GM23338 (cell line): ENCODE data around the gene PER2. TPM values are rescaled to one million over a fixed set of nuclear protein-coding genes. Genes with fewer than 3 reads are reported as not detected.

Experiments
- ATAC-seq: fragments of 200-7000 bp; cut with Tn5 transposase; 3 replicates; pipeline ENCODE4 v1.9.1; 2020
- DNase-seq: peaks from one replicate; pipeline ENCODE4 v3.0.0-alpha.2; 2015; ENCODE audit warnings: low spot score
- H2AFZ ChIP-seq: fragments of 200-600 bp; sonication (generic); 2 replicates; pipeline ENCODE4 v1.8.0; 2016; ENCODE audit warnings: antibody characterized with exemption, mild to moderate bottlenecking, moderate library complexity
- H3F3A ChIP-seq: fragments of 200-600 bp; sonication (generic); replicated peaks from 2 replicates; pipeline ENCODE4 v1.8.0; 2017; ENCODE audit warnings: antibody characterized with exemption, mixed run types, low read depth
- H3K27ac ChIP-seq: fragments of 200-600 bp; sonication (generic); 2 replicates; pipeline ENCODE4 v1.6.1; 2016; ENCODE audit warnings: low read depth
- H3K27me3 ChIP-seq: fragments of 200-600 bp; sonication (generic); 2 replicates; pipeline ENCODE4 v1.8.0; 2016; ENCODE audit warnings: mild to moderate bottlenecking, mixed run types, moderate library complexity; ENCODE audit not compliant: insufficient read depth
- H3K36me3 ChIP-seq: fragments of 200-600 bp; sonication (generic); 2 replicates; pipeline ENCODE4 v1.8.0; 2016; ENCODE audit warnings: mild to moderate bottlenecking; ENCODE audit not compliant: insufficient read depth
- H3K4me1 ChIP-seq: fragments of 200-600 bp; sonication (generic); 2 replicates; pipeline ENCODE4 v1.8.0; 2016; ENCODE audit warnings: mild to moderate bottlenecking, moderate library complexity; ENCODE audit not compliant: insufficient read depth
- H3K4me2 ChIP-seq: fragments of 200-600 bp; sonication (generic); 2 replicates; pipeline ENCODE4 v1.7.1; 2017; ENCODE audit warnings: mixed run types
- H3K4me3 ChIP-seq: fragments of 200-600 bp; sonication (generic); 2 replicates; pipeline ENCODE4 v1.6.1; 2016; ENCODE audit warnings: mixed run types
- H3K79me2 ChIP-seq: fragments of 200-600 bp; sonication (generic); replicated peaks from 2 replicates; pipeline ENCODE4 v1.8.0; 2017; ENCODE audit warnings: mild to moderate bottlenecking; ENCODE audit not compliant: insufficient read depth
- H3K9me2 ChIP-seq: fragments of 200-600 bp; sonication (generic); 2 replicates; pipeline ENCODE4 v1.8.0; 2017; ENCODE audit not compliant: insufficient read depth
- H4K20me1 ChIP-seq: fragments of 200-600 bp; sonication (generic); replicated peaks from 2 replicates; pipeline ENCODE4 v1.8.0; 2017; ENCODE audit warnings: mild to moderate bottlenecking; ENCODE audit not compliant: insufficient read depth
- H3K27ac Mint-ChIP-seq: 2 replicates; pipeline ENCODE4 v1.8.0; 2020; ENCODE audit warnings: inconsistent platforms, mild to moderate bottlenecking, moderate library complexity, mixed read lengths
- H3K27me3 Mint-ChIP-seq: 3 replicates; pipeline ENCODE4 v1.8.0; 2022; ENCODE audit warnings: low read depth, mild to moderate bottlenecking, moderate library complexity, mixed read lengths, inconsistent platforms; ENCODE audit not compliant: insufficient read depth, poor library complexity
- H3K36me3 Mint-ChIP-seq: 3 replicates; pipeline ENCODE4 v1.8.0; 2021; ENCODE audit warnings: low read depth, mild to moderate bottlenecking, inconsistent platforms, moderate library complexity, mixed read lengths
- H3K4me1 Mint-ChIP-seq: 3 replicates; pipeline ENCODE4 v1.8.0; 2020; ENCODE audit warnings: mild to moderate bottlenecking, inconsistent platforms, mixed read lengths
- H3K4me3 Mint-ChIP-seq: 3 replicates; pipeline ENCODE4 v1.8.0; 2021; ENCODE audit warnings: moderate library complexity, mild to moderate bottlenecking, inconsistent platforms, mixed read lengths
- H3K9me3 Mint-ChIP-seq: 3 replicates; pipeline ENCODE4 v1.8.0; 2020; ENCODE audit warnings: moderate library complexity, mild to moderate bottlenecking, inconsistent platforms, mixed read lengths
- CREB1 ChIP-seq: fragments of 250-450 bp; sonication (Bioruptor Pico); IDR thresholded peaks from 2 replicates; pipeline ENCODE4 v1.5.0; 2020; ENCODE audit warnings: low read depth, mild to moderate bottlenecking, moderate library complexity
- CTCF ChIP-seq, 2 experiments: fragments of 200-600 bp in 1 of 2; sonication (generic) in 1 of 2; conservative IDR thresholded peaks; 2 replicates each; pipeline versions ENCODE4 v1.5.1 to v1.6.1; 2016 to 2017; ENCODE audit warnings: antibody characterized with exemption in 2 of 2, low read depth in 2 of 2, mild to moderate bottlenecking in 2 of 2, moderate library complexity in 1 of 2
- EZH2 ChIP-seq: fragments of 200-600 bp; sonication (generic); IDR thresholded peaks from one replicate; pipeline ENCODE4 v1.8.0; 2017; ENCODE audit warnings: antibody characterized with exemption, mild to moderate bottlenecking, low read depth; ENCODE audit not compliant: unreplicated experiment
- EZH2phosphoT487 ChIP-seq: fragments of 200-600 bp; sonication (generic); IDR thresholded peaks from one replicate; pipeline ENCODE4 v1.8.1; 2018; ENCODE audit warnings: antibody characterized with exemption; ENCODE audit not compliant: unreplicated experiment
- JUNB ChIP-seq: IDR thresholded peaks from one replicate; pipeline ENCODE4 v1.6.1; 2016; ENCODE audit warnings: antibody characterized with exemption; ENCODE audit not compliant: unreplicated experiment
- NANOG ChIP-seq: IDR thresholded peaks from 2 replicates; pipeline ENCODE4 v1.6.1; 2016; ENCODE audit warnings: antibody characterized with exemption, borderline replicate concordance
- POLR2AphosphoS5 ChIP-seq: IDR thresholded peaks from 2 replicates; pipeline ENCODE4 v1.6.1; 2016; ENCODE audit warnings: antibody characterized with exemption, low read depth
- STAT1 ChIP-seq: IDR thresholded peaks from one replicate; pipeline ENCODE4 v1.6.1; 2016; ENCODE audit warnings: antibody characterized with exemption; ENCODE audit not compliant: unreplicated experiment
- ZNF114 ChIP-seq: fragments of 250-450 bp; sonication (Bioruptor Pico); IDR thresholded peaks from 2 replicates; pipeline ENCODE4 v1.5.0; 2020; ENCODE audit warnings: mild to moderate bottlenecking, moderate library complexity
- ZNF331 ChIP-seq: fragments of 250-450 bp; sonication (Bioruptor Pico); IDR thresholded peaks from 2 replicates; pipeline ENCODE4 v1.5.0; 2020; ENCODE audit warnings: low read depth, mild to moderate bottlenecking, moderate library complexity
- polyA plus RNA-seq: library from polyadenylated mRNA; unstranded; fragments of >200 nt; fragmentation: Nextera tagmentation; extraction: Ambion mirVana; gene quantifications from 2 replicates; pipeline ENCODE4 v1.2.1, GENCODE V29; 2016
- total RNA-seq: library from RNA; depleted of rRNA; stranded (reverse); fragments of >200 nt; shearing (Covaris generic); gene quantifications from 2 replicates; pipeline ENCODE4 v1.2.3, GENCODE V29; 2014
- TF ChIP-seq, protein P1 (sequence below): fragments of 250-450 bp; sonication (Bioruptor Pico); IDR thresholded peaks from 2 replicates; pipeline ENCODE4 v1.5.0; 2020; ENCODE audit warnings: mild to moderate bottlenecking, moderate library complexity
- TF ChIP-seq, protein P2 (sequence below): IDR thresholded peaks from one replicate; pipeline ENCODE4 v1.6.1; 2018; ENCODE audit warnings: antibody characterized with exemption; ENCODE audit not compliant: unreplicated experiment
- TF ChIP-seq, protein P3 (sequence below): IDR thresholded peaks from 2 replicates; pipeline ENCODE4 v1.6.1; 2016; ENCODE audit warnings: antibody characterized with exemption

PER2 gene
- total and polyA plus RNA-seq, 2 experiments from 2014 or later: 2.2 to 4.6 TPM

GRCh38 chr2:238294046-238294392, 5.6 kb upstream of the PER2 start:
- Histone ChIP-seq H3K27me3 (no peaks in the 10 kb centered on the region), H3K27ac (no peak overlapping the region), H4K20me1 (no peaks in the 10 kb centered on the region), H3K36me3 (no peaks in the 10 kb centered on the region), H2AFZ (no peak overlapping the region), H3F3A (peaks cover 4% of the 10 kb centered on the region; the same call in 1 of the 2 replicates), H3K79me2 (no peaks in the 10 kb centered on the region), H3K4me3 (no peak overlapping the region), H3K4me1 (peaks cover 15% of the 10 kb centered on the region), H3K9me2 (no peaks in the 10 kb centered on the region), H3K4me2 (no peak overlapping the region)
- Mint-ChIP-seq H3K4me1 (peaks cover 17% of the 10 kb centered on the region), H3K4me3 (no peak overlapping the region), H3K27ac (no peak overlapping the region), H3K27me3 (peaks cover 16% of the 10 kb centered on the region), H3K36me3 (no peaks in the 10 kb centered on the region; the same call in 2 of the 3 replicates), H3K9me3 (no peaks in the 10 kb centered on the region)
- DNase-seq: no peak
- no peak for TF ChIP-seq POLR2AphosphoS5
- TF ChIP-seq, protein P1, sequence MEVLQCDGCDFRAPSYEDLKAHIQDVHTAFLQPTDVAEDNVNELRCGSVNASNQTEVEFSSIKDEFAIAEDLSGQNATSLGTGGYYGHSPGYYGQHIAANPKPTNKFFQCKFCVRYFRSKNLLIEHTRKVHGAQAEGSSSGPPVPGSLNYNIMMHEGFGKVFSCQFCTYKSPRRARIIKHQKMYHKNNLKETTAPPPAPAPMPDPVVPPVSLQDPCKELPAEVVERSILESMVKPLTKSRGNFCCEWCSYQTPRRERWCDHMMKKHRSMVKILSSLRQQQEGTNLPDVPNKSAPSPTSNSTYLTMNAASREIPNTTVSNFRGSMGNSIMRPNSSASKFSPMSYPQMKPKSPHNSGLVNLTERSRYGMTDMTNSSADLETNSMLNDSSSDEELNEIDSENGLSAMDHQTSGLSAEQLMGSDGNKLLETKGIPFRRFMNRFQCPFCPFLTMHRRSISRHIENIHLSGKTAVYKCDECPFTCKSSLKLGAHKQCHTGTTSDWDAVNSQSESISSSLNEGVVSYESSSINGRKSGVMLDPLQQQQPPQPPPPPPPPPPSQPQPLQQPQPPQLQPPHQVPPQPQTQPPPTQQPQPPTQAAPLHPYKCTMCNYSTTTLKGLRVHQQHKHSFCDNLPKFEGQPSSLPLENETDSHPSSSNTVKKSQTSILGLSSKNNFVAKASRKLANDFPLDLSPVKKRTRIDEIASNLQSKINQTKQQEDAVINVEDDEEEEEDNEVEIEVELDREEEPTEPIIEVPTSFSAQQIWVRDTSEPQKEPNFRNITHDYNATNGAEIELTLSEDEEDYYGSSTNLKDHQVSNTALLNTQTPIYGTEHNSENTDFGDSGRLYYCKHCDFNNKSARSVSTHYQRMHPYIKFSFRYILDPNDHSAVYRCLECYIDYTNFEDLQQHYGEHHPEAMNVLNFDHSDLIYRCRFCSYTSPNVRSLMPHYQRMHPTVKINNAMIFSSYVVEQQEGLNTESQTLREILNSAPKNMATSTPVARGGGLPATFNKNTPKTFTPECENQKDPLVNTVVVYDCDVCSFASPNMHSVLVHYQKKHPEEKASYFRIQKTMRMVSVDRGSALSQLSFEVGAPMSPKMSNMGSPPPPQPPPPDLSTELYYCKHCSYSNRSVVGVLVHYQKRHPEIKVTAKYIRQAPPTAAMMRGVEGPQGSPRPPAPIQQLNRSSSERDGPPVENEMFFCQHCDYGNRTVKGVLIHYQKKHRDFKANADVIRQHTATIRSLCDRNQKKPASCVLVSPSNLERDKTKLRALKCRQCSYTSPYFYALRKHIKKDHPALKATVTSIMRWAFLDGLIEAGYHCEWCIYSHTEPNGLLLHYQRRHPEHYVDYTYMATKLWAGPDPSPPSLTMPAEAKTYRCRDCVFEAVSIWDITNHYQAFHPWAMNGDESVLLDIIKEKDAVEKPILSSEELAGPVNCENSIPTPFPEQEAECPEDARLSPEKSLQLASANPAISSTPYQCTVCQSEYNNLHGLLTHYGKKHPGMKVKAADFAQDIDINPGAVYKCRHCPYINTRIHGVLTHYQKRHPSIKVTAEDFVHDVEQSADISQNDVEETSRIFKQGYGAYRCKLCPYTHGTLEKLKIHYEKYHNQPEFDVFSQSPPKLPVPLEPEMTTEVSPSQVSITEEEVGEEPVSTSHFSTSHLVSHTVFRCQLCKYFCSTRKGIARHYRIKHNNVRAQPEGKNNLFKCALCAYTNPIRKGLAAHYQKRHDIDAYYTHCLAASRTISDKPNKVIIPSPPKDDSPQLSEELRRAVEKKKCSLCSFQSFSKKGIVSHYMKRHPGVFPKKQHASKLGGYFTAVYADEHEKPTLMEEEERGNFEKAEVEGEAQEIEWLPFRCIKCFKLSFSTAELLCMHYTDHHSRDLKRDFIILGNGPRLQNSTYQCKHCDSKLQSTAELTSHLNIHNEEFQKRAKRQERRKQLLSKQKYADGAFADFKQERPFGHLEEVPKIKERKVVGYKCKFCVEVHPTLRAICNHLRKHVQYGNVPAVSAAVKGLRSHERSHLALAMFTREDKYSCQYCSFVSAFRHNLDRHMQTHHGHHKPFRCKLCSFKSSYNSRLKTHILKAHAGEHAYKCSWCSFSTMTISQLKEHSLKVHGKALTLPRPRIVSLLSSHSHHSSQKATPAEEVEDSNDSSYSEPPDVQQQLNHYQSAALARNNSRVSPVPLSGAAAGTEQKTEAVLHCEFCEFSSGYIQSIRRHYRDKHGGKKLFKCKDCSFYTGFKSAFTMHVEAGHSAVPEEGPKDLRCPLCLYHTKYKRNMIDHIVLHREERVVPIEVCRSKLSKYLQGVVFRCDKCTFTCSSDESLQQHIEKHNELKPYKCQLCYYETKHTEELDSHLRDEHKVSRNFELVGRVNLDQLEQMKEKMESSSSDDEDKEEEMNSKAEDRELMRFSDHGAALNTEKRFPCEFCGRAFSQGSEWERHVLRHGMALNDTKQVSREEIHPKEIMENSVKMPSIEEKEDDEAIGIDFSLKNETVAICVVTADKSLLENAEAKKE (CRISPR knock-in tag): no peak
- TF ChIP-seq CTCF (conservative IDR thresholded peaks at IDR 0.05; ENCODE audit: low read depth in 2 of 2): no peak
- TF ChIP-seq STAT1: no peak
- no peak for TF ChIP-seq CREB1 (CRISPR knock-in tag)
- TF ChIP-seq JUNB: no peak
- no peak for TF ChIP-seq EZH2phosphoT487
- TF ChIP-seq, protein P2, sequence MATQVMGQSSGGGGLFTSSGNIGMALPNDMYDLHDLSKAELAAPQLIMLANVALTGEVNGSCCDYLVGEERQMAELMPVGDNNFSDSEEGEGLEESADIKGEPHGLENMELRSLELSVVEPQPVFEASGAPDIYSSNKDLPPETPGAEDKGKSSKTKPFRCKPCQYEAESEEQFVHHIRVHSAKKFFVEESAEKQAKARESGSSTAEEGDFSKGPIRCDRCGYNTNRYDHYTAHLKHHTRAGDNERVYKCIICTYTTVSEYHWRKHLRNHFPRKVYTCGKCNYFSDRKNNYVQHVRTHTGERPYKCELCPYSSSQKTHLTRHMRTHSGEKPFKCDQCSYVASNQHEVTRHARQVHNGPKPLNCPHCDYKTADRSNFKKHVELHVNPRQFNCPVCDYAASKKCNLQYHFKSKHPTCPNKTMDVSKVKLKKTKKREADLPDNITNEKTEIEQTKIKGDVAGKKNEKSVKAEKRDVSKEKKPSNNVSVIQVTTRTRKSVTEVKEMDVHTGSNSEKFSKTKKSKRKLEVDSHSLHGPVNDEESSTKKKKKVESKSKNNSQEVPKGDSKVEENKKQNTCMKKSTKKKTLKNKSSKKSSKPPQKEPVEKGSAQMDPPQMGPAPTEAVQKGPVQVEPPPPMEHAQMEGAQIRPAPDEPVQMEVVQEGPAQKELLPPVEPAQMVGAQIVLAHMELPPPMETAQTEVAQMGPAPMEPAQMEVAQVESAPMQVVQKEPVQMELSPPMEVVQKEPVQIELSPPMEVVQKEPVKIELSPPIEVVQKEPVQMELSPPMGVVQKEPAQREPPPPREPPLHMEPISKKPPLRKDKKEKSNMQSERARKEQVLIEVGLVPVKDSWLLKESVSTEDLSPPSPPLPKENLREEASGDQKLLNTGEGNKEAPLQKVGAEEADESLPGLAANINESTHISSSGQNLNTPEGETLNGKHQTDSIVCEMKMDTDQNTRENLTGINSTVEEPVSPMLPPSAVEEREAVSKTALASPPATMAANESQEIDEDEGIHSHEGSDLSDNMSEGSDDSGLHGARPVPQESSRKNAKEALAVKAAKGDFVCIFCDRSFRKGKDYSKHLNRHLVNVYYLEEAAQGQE: no peak
- TF ChIP-seq, protein P3, sequence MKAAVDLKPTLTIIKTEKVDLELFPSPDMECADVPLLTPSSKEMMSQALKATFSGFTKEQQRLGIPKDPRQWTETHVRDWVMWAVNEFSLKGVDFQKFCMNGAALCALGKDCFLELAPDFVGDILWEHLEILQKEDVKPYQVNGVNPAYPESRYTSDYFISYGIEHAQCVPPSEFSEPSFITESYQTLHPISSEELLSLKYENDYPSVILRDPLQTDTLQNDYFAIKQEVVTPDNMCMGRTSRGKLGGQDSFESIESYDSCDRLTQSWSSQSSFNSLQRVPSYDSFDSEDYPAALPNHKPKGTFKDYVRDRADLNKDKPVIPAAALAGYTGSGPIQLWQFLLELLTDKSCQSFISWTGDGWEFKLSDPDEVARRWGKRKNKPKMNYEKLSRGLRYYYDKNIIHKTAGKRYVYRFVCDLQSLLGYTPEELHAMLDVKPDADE: no peak
- no peak for TF ChIP-seq ZNF331 (CRISPR knock-in tag)
- no peak for TF ChIP-seq ZNF114 (CRISPR knock-in tag)
- no peak for TF ChIP-seq NANOG
- no peak for TF ChIP-seq EZH2
- no peak for ATAC-seq
